Measurements from ENCODE around the gene MATN1. TPM values are rescaled to one million over a fixed set of nuclear protein-coding genes. Genes with fewer than 3 reads are reported as not detected.
A peak's percentile ranks its signal among the peaks of the same experiment; 100 is the strongest.

The MATN1 gene
- polyA plus RNA-seq, 3 donors: 0.07 TPM; not detected in 2

DNA sequence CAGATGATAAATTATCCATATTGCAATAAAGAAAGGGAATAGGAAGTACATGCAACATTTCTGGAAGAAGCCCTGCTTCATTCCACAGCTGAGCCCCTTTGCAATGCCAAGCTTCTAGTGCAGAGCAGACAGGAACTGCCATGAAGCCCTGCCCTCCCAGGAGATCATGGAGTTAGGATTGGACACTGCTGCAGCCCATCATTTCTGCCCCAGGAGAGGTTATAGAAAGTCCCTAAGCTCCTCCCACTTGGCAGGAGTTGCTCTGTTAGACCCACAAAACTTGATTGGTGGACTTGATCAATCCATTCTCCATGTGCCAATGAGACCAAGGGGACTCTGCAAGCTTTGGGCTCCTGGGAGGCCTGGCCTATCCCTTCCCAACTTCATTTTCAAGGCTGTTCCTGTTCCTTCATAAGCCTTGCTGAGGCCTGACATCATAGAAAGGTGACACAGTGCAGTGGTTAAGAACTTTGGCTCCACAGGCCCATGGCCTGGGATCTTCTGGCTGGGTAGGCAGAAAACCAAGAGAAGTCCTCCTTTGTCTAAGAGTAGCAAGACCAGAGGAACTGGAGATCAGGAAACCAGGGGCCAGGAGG, 35.5 kb upstream of the MATN1 start:
- Mint-ChIP-seq H3K4me3 (peak overlapping the region; percentile 82 to 92), H3K36me3 (peaks cover 19 to 28% of the 10 kb centered on the region in 2 donors), H3K4me1 (peaks cover 65% of the 10 kb centered on the region), H3K27ac (peak overlapping the region; percentile 99 to 100 (median 100)), H3K27me3 (ENCODE audit: low read depth in 3 of 3) (no peaks in the 10 kb centered on the region), H3K9me3 (peaks cover 0 to 10% (median 3%) of the 10 kb centered on the region in 7 donors)
- DNase-seq: peak in 2 of 3 donors; percentile 41 to 51
- Histone ChIP-seq H4K20me1 (ENCODE audit: insufficient read depth, low read length) (peaks cover 82% of the 10 kb centered on the region), H3K4me1 (ENCODE audit: control insufficient read depth in 1 of 2, insufficient read depth in 2 of 2, low read length in 2 of 2) (peaks cover 81 to 87% of the 10 kb centered on the region in 2 donors), H3K4me3 (replicated peaks in 1 of 3; ENCODE audit: low read depth in 2 of 3, low read length in 3 of 3) (peak overlapping the region in 1 of 3 experiments; percentile 96), H2AFZ (ENCODE audit: insufficient read depth, low read depth, low read length, poor library complexity, severe bottlenecking) (no peak overlapping the region), H3K9ac (ENCODE audit: insufficient read depth, low read length, poor library complexity, severe bottlenecking) (no peak overlapping the region), H3K27ac (ENCODE audit: low read depth in 1 of 2, low read length in 2 of 2) (peak overlapping the region in 1 of 2 donors; percentile 100), H3K27me3 (ENCODE audit: control insufficient read depth in 2 of 2, insufficient read depth in 2 of 2, low read length in 2 of 2) (no peaks in the 10 kb centered on the region), H3K9me3 (replicated peaks in 1 of 2; ENCODE audit: control insufficient read depth in 1 of 2, insufficient read depth in 1 of 2, low read length in 2 of 2) (no peaks in the 10 kb centered on the region), H3K79me2 (ENCODE audit: insufficient read depth, low read length) (peaks cover 61% of the 10 kb centered on the region), H3K36me3 (replicated peaks in 1 of 2; ENCODE audit: control insufficient read depth in 1 of 2, insufficient read depth in 2 of 2, low read length in 2 of 2) (no peaks in the 10 kb centered on the region), H3K4me2 (replicated peaks; ENCODE audit: extremely low read depth, low read length, poor library complexity, severe bottlenecking) (peak overlapping the region; percentile 70)
- intact Hi-C loops (cut with micrococcal nuclease): loop anchor here in 1 of 2 donors (2.0 kb wide), 1 partner anchor 20 kb away; no protein-coding TSS in a partner anchor
- TF ChIP-seq, protein P1, sequence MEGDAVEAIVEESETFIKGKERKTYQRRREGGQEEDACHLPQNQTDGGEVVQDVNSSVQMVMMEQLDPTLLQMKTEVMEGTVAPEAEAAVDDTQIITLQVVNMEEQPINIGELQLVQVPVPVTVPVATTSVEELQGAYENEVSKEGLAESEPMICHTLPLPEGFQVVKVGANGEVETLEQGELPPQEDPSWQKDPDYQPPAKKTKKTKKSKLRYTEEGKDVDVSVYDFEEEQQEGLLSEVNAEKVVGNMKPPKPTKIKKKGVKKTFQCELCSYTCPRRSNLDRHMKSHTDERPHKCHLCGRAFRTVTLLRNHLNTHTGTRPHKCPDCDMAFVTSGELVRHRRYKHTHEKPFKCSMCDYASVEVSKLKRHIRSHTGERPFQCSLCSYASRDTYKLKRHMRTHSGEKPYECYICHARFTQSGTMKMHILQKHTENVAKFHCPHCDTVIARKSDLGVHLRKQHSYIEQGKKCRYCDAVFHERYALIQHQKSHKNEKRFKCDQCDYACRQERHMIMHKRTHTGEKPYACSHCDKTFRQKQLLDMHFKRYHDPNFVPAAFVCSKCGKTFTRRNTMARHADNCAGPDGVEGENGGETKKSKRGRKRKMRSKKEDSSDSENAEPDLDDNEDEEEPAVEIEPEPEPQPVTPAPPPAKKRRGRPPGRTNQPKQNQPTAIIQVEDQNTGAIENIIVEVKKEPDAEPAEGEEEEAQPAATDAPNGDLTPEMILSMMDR (IDR thresholded peaks at IDR 0.05): no peak

DNA sequence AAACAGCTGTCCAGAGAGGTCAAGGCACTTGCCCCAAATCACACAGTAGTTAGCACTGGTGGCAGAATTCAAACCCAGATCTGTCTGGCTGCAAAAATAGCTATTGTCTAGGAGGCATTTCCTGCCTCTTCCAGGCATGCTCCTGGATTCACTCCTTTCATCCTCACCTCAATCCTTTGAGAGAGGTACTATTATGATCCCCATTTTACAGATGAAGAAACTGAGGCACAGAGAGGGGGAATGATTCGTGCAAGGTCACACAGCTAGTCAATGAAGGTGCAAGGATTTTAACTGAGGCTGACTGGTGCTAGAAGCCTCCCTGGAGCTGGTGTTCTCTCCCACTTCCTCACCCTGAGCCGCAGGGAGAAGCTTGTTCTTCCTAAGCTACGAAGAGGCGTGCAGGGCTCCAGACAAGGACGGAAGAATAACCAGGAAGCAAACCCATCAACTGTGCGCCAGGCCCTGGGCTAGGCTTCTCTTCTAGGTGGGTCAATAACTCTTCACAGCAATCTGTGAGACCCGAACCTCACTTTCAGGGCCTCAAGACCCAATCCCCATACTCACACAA, 34.8 kb upstream of the MATN1 start:
- H3K79me2 ChIP-seq (ENCODE audit: insufficient read depth, low read length): peaks cover 68% of the 10 kb centered on the region
- WGBS (ENCODE audit: insufficient coverage): 20% methylated on average over 5 of the region's 7 CpGs

More for the DNA sequence above, 34.8 kb upstream of the MATN1 start:
- intact Hi-C loops (cut with micrococcal nuclease): loop anchor here in 1 of 2 donors (2.0 kb wide), 1 partner anchor 21 kb away; no protein-coding TSS in a partner anchor
- Histone ChIP-seq H3K36me3 (replicated peaks in 1 of 2; ENCODE audit: control insufficient read depth in 1 of 2, insufficient read depth in 2 of 2, low read length in 2 of 2) (peaks cover 0 to under 1% of the 10 kb centered on the region in 2 donors), H3K4me1 (ENCODE audit: control insufficient read depth in 1 of 2, insufficient read depth in 2 of 2, low read length in 2 of 2) (peaks cover 82 to 87% of the 10 kb centered on the region in 2 donors), H3K27me3 (ENCODE audit: control insufficient read depth in 2 of 2, insufficient read depth in 2 of 2, low read length in 2 of 2) (no peaks in the 10 kb centered on the region), H3K4me2 (replicated peaks; ENCODE audit: extremely low read depth, low read length, poor library complexity, severe bottlenecking) (peak overlapping the region; percentile 70), H4K20me1 (ENCODE audit: insufficient read depth, low read length) (peaks cover 82% of the 10 kb centered on the region), H3K4me3 (replicated peaks in 1 of 3; ENCODE audit: low read depth in 2 of 3, low read length in 3 of 3) (peak overlapping the region; percentile 86 to 96 (median 93)), H3K9ac (ENCODE audit: insufficient read depth, low read length, poor library complexity, severe bottlenecking) (peak overlapping the region; percentile 100), H2AFZ (ENCODE audit: insufficient read depth, low read depth, low read length, poor library complexity, severe bottlenecking) (no peak overlapping the region), H3K27ac (ENCODE audit: low read depth in 1 of 2, low read length in 2 of 2) (peak overlapping the region; percentile 97 to 100), H3K9me3 (replicated peaks in 1 of 2; ENCODE audit: control insufficient read depth in 1 of 2, insufficient read depth in 1 of 2, low read length in 2 of 2) (no peaks in the 10 kb centered on the region)
- Mint-ChIP-seq H3K4me3 (peak overlapping the region; percentile 82 to 92), H3K36me3 (peaks cover 25 to 35% of the 10 kb centered on the region in 2 donors), H3K27me3 (ENCODE audit: low read depth in 3 of 3) (no peaks in the 10 kb centered on the region), H3K4me1 (peaks cover 64% of the 10 kb centered on the region), H3K9me3 (peaks cover 0 to 10% (median 3%) of the 10 kb centered on the region in 7 donors), H3K27ac (peak overlapping the region; percentile 99 to 100 (median 100))
- TF ChIP-seq, protein P1 (IDR thresholded peaks at IDR 0.05): no peak
- DNase-seq: peak in 1 of 3 donors; percentile 41

All from CD14-positive monocyte (primary cell).